Measurements from ENCODE around the gene SLC22A3.

DNA sequence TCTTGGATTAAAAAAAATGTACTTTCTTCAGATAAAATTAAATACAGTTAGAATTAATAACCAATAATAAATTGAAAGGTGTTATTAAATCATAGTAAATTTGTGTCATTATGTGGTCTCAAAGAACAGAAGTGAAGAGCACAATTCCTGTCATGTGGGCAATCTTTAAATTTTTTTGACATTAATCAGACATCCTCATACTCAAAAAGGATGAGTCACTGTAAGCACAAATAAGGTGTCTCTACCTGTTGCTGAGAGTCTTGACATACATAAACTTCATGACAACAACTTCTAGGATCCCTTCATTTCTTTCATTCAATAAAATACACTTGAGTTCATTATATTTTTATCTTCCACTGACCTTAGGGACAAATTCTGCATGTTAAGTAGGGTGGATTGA, 76.1 kb downstream of the SLC22A3 start:
- TF ChIP-seq, protein P1, sequence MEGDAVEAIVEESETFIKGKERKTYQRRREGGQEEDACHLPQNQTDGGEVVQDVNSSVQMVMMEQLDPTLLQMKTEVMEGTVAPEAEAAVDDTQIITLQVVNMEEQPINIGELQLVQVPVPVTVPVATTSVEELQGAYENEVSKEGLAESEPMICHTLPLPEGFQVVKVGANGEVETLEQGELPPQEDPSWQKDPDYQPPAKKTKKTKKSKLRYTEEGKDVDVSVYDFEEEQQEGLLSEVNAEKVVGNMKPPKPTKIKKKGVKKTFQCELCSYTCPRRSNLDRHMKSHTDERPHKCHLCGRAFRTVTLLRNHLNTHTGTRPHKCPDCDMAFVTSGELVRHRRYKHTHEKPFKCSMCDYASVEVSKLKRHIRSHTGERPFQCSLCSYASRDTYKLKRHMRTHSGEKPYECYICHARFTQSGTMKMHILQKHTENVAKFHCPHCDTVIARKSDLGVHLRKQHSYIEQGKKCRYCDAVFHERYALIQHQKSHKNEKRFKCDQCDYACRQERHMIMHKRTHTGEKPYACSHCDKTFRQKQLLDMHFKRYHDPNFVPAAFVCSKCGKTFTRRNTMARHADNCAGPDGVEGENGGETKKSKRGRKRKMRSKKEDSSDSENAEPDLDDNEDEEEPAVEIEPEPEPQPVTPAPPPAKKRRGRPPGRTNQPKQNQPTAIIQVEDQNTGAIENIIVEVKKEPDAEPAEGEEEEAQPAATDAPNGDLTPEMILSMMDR (IDR thresholded peaks at IDR 0.05 in 4 of 5, conservative IDR thresholded peaks at IDR 0.05 in 1 of 5): no peak
- no peak for TF ChIP-seq POLR2A (IDR thresholded peaks at IDR 0.05)
